Caco-2 (cell line): ENCODE measurements around the gene PCDHB3. TPM values are rescaled to one million over a fixed set of nuclear protein-coding genes. Genes with fewer than 3 reads are reported as not detected.
A peak's percentile ranks its signal among the peaks of the same experiment; 100 is the strongest.

Source experiments
- BruUV-seq: library from RNA; stranded (reverse); fragments of 400-500 nt; replicated peaks from 2 replicates; lab custom pipeline; 2021; lab: Mats Ljungman, UMichigan
- CTCF ChIA-PET: fragments of 300-600 bp; sonication (Branson Sonifier 250); formaldehyde crosslinking; loops from one replicate; lab custom pipeline; 2022; ENCODE audit warnings: antibody characterized with exemption; lab: Charles Lee
- POLR2A ChIA-PET: fragments of 300-600 bp; sonication (Branson Sonifier 250); formaldehyde crosslinking; loops from one replicate; lab custom pipeline; 2022; ENCODE audit warnings: antibody characterized with exemption; lab: Charles Lee
- DNase-seq, 2 experiments: peaks; one replicate each; pipeline versions ENCODE4 v3.0.0 to v3.0.0-alpha.2; 2020 to 2022
- H3K27me3 ChIP-seq: replicated peaks from 2 replicates; pipeline ENCODE4 v1.6.0; 2011; ENCODE audit warnings: low read length; ENCODE audit not compliant: control insufficient read depth, insufficient read depth
- H3K36me3 ChIP-seq: 2 replicates; pipeline ENCODE4 v1.5.1; 2011; ENCODE audit warnings: low read length; ENCODE audit not compliant: control insufficient read depth, insufficient read depth
- H3K4me1 ChIP-seq: fragments of 250-450 bp; sonication (Bioruptor Pico); 2 replicates; pipeline ENCODE4 v1.5.1; 2020; ENCODE audit warnings: mild to moderate bottlenecking
- H3K4me3 ChIP-seq: 2 replicates; pipeline ENCODE4 v1.5.1; 2011; ENCODE audit warnings: low read depth, mild to moderate bottlenecking, control low read depth, low read length
- H3K9me3 ChIP-seq: fragments of 250-450 bp; sonication (Bioruptor Pico); 2 replicates; pipeline ENCODE4 v1.5.1; 2020; ENCODE audit warnings: mild to moderate bottlenecking, moderate library complexity
- H3K27ac Mint-ChIP-seq: one replicate; pipeline ENCODE4 v1.8.0; 2022; ENCODE audit warnings: mixed read lengths; ENCODE audit not compliant: unreplicated experiment
- H3K27me3 Mint-ChIP-seq: one replicate; pipeline ENCODE4 v1.8.0; 2022; ENCODE audit warnings: mixed read lengths; ENCODE audit not compliant: insufficient read depth, unreplicated experiment
- H3K36me3 Mint-ChIP-seq: one replicate; pipeline ENCODE4 v1.8.0; 2022; ENCODE audit warnings: mild to moderate bottlenecking, mixed read lengths; ENCODE audit not compliant: insufficient read depth, unreplicated experiment
- H3K4me1 Mint-ChIP-seq: one replicate; pipeline ENCODE4 v1.8.0; 2022; ENCODE audit warnings: low read depth, mixed read lengths; ENCODE audit not compliant: unreplicated experiment
- H3K4me3 Mint-ChIP-seq: one replicate; pipeline ENCODE4 v1.8.0; 2022; ENCODE audit warnings: mild to moderate bottlenecking, moderate library complexity, mixed read lengths; ENCODE audit not compliant: unreplicated experiment
- H3K9me3 Mint-ChIP-seq: one replicate; pipeline ENCODE4 v1.8.0; 2022; ENCODE audit warnings: mixed read lengths; ENCODE audit not compliant: unreplicated experiment
- intact Hi-C: fragments of 100-400 bp; cut with micrococcal nuclease; formaldehyde crosslinking; loops from one replicate; pipeline ENCODE4 v1.10.0; 2022; ENCODE audit not compliant: unreplicated experiment
- total RNA-seq: library from RNA; stranded (reverse); gene quantifications from 2 replicates; pipeline ENCODE4 v1.2.3, GENCODE V29; 2022
- TF ChIP-seq, protein P1 (sequence below), 2 experiments: fragments of 200-600 bp in 1 of 2; IDR thresholded peaks; 1 replicate in 1 of 2; 2 replicates in 1 of 2; pipeline versions ENCODE4 v1.5.1 to v1.8.0; 2011 to 2022; ENCODE audit warnings: antibody characterized with exemption in 1 of 2, control low read depth in 1 of 2, inconsistent platforms in 1 of 2, low read depth in 1 of 2, low read length in 1 of 2, mild to moderate bottlenecking in 1 of 2, moderate library complexity in 1 of 2; ENCODE audit not compliant: insufficient read depth in 1 of 2, severe bottlenecking in 1 of 2, unreplicated experiment in 1 of 2

The PCDHB3 gene
- total RNA-seq, 1 experiment from 2014 or later: not detected

GRCh38 chr5:141077826-141078225, 22.4 kb upstream of the PCDHB3 start:
- Mint-ChIP-seq H3K27me3 (peaks cover under 1% of the 10 kb centered on the region), H3K36me3 (no peaks in the 10 kb centered on the region), H3K4me1 (no peaks in the 10 kb centered on the region), H3K9me3 (peaks cover 15% of the 10 kb centered on the region), H3K4me3 (no peak overlapping the region), H3K27ac (no peak overlapping the region)
- intact Hi-C loops: no loop called here
- Histone ChIP-seq H3K9me3 (no peaks in the 10 kb centered on the region), H3K27me3 (no peaks in the 10 kb centered on the region), H3K36me3 (no peaks in the 10 kb centered on the region), H3K4me3 (no peak overlapping the region), H3K4me1 (no peaks in the 10 kb centered on the region)
- TF ChIP-seq, protein P1, sequence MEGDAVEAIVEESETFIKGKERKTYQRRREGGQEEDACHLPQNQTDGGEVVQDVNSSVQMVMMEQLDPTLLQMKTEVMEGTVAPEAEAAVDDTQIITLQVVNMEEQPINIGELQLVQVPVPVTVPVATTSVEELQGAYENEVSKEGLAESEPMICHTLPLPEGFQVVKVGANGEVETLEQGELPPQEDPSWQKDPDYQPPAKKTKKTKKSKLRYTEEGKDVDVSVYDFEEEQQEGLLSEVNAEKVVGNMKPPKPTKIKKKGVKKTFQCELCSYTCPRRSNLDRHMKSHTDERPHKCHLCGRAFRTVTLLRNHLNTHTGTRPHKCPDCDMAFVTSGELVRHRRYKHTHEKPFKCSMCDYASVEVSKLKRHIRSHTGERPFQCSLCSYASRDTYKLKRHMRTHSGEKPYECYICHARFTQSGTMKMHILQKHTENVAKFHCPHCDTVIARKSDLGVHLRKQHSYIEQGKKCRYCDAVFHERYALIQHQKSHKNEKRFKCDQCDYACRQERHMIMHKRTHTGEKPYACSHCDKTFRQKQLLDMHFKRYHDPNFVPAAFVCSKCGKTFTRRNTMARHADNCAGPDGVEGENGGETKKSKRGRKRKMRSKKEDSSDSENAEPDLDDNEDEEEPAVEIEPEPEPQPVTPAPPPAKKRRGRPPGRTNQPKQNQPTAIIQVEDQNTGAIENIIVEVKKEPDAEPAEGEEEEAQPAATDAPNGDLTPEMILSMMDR (IDR thresholded peaks at IDR 0.05; ENCODE audit: insufficient read depth in 1 of 2, low read depth in 1 of 2, low read length in 1 of 2, severe bottlenecking in 1 of 2, unreplicated experiment in 1 of 2): no peak
- POLR2A ChIA-PET: no interaction called here
- no peak for DNase-seq
- CTCF ChIA-PET: no interaction called here
- BruUV-seq: no TSS peak

DNA sequence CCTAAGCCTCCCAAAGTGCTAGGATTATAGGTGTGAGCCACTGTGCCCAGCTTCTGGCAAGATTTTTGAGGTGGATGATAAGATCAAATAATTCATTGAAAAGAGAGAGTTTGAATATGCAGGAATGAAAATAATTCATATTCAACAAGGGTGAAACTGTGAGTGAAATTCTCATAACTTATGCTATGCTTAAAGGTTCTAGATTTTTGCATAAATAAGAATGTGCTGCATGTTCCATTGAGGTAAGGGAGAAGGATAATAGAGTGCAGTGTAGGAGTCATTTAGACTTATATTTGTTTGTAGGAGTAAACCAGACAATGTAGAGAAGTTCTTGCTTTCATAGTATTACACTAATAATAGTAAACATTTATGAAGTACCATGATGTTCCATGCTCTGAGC, 18.0 kb upstream of the PCDHB3 start:
- no peak for DNase-seq
- Histone ChIP-seq H3K4me1 (no peaks in the 10 kb centered on the region), H3K27me3 (no peaks in the 10 kb centered on the region), H3K4me3 (no peak overlapping the region), H3K9me3 (no peaks in the 10 kb centered on the region), H3K36me3 (no peaks in the 10 kb centered on the region)
- POLR2A ChIA-PET: no interaction called here
- H3K36me3 Mint-ChIP-seq: no peaks in the 10 kb centered on the region
- no peak overlapping the region for H3K4me3 Mint-ChIP-seq
- no peaks in the 10 kb centered on the region for H3K27me3 Mint-ChIP-seq
- CTCF ChIA-PET: no interaction called here
- H3K9me3 Mint-ChIP-seq: peaks cover 24% of the 10 kb centered on the region
- no peak overlapping the region for H3K27ac Mint-ChIP-seq
- TF ChIP-seq, protein P1 (IDR thresholded peaks at IDR 0.05; ENCODE audit: insufficient read depth in 1 of 2, low read depth in 1 of 2, low read length in 1 of 2, severe bottlenecking in 1 of 2, unreplicated experiment in 1 of 2): no peak
- H3K4me1 Mint-ChIP-seq: no peaks in the 10 kb centered on the region
- intact Hi-C loops: no loop called here
- no TSS peak for BruUV-seq

DNA sequence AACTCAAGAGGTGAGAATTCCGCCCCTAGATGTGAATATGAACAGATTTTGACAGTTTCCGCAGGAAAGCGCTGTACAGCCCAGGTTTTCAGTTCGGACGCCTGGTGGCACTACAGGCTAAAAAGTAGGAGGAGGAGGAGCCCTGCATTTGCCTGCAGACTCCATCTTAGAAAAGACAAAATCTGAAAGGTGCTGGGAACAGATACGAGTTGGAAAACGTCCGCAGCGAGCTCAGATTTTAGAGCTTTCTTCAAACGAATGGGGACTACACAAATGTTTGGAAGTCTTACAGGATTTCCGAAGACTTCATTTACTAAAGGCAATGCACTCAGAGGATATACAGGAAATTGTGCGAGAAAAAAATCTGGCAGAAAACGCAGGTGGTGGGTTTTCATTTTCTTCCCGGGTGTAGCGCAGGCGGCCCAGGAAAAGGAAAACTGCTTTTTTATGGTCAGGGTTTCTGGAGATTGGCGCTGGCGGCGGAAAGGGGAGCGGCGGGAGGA, 15.7 kb upstream of the PCDHB3 start:
- intact Hi-C loops: loop anchor here (2.0 kb wide), 1 partner anchor 476 kb away; no protein-coding TSS in a partner anchor
- H3K9me3 ChIP-seq: no peaks in the 10 kb centered on the region; the same call in 1 of the 2 replicates
- Mint-ChIP-seq H3K9me3 (peaks cover 24% of the 10 kb centered on the region), H3K27me3 (no peaks in the 10 kb centered on the region), H3K36me3 (no peaks in the 10 kb centered on the region), H3K27ac (peak overlapping the region; percentile 63), H3K4me1 (no peaks in the 10 kb centered on the region), H3K4me3 (peak overlapping the region; percentile 75)
- no peaks in the 10 kb centered on the region for H3K36me3 ChIP-seq
- ChIA-PET CTCF (no interaction called here), POLR2A (no interaction called here)
- peak overlapping the region; percentile 27 for H3K4me3 ChIP-seq
- TF ChIP-seq, protein P1 (IDR thresholded peaks at IDR 0.05; ENCODE audit: insufficient read depth in 1 of 2, low read depth in 1 of 2, low read length in 1 of 2, severe bottlenecking in 1 of 2, unreplicated experiment in 1 of 2): peak in 1 of 2 experiments; percentile 20
- H3K27me3 ChIP-seq: no peaks in the 10 kb centered on the region
- no peaks in the 10 kb centered on the region for H3K4me1 ChIP-seq
- no TSS peak for BruUV-seq
- peak; percentile 38 to 51 for DNase-seq
